Mesothelial cell of epicardium (in vitro differentiated cells): ENCODE measurements around the gene ZFAND2B. TPM values are rescaled to one million over a fixed set of nuclear protein-coding genes. Genes with fewer than 3 reads are reported as not detected.

Source experiments
- DNase-seq, 2 experiments: peaks; one replicate each; pipeline ENCODE4 v3.0.0; 2021; ENCODE audit warnings: low spot score in 2 of 2; ENCODE audit not compliant: unreplicated experiment in 2 of 2
- H3K27ac Mint-ChIP-seq: 2 replicates; pipeline ENCODE4 v1.8.0; 2021; ENCODE audit warnings: mixed read lengths
- H3K27me3 Mint-ChIP-seq: 2 replicates; pipeline ENCODE4 v1.8.0; 2021; ENCODE audit warnings: low read depth, mixed read lengths
- H3K36me3 Mint-ChIP-seq: 2 replicates; pipeline ENCODE4 v1.8.0; 2021; ENCODE audit warnings: mixed read lengths
- H3K4me1 Mint-ChIP-seq: 2 replicates; pipeline ENCODE4 v1.8.0; 2021; ENCODE audit warnings: mixed read lengths
- H3K4me3 Mint-ChIP-seq: 2 replicates; pipeline ENCODE4 v1.8.0; 2021; ENCODE audit warnings: mild to moderate bottlenecking, moderate library complexity, mixed read lengths
- H3K9me3 Mint-ChIP-seq: 2 replicates; pipeline ENCODE4 v1.8.0; 2021; ENCODE audit warnings: mixed read lengths
- total RNA-seq: library from RNA; stranded (reverse); gene quantifications from 3 replicates; pipeline ENCODE4 v1.2.1, GENCODE V29; 2021
- TF ChIP-seq, protein P1 (sequence below): fragments of 200-600 bp; sonication (generic); IDR thresholded peaks from one replicate; pipeline ENCODE4 v1.5.0; 2021; ENCODE audit warnings: antibody characterized with exemption; ENCODE audit not compliant: unreplicated experiment

ZFAND2B gene
- total RNA-seq, 1 donor from 2014 or later = 29.2 TPM

DNA sequence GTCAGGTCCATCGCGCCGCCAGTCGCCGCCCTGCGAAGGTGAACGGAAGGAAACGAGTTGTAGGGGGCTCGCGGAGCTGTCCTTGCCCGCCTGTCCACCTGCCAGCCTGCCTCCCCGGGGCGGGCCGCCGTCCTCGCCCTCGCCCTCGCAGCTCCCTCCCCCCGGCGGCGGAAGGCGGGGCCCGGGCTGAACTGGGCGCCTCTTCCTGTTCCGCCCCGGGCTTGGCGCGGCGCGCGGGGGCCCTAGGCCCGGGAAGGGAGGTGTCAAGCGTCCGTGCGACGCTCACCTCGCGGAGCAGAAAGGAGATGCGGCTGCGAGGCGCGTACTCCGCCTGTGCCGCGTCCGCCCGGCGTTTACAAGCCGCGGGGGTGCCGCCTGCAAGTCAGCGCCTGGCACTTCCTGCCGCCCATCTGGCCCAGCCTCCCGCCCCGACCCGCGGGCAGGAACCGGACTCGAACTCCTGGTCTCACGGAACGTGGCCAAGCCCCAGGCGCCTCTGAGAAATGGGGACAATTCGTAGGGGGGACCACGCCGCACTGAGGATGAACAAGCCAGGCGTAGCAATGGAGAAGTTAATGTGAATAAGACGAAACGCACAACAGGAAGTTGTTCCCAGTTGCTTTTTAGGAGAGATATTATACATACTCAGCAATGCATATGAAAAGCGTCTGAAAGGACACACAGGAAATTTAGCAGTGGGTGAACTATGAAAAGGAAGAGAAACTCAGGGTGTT is 29.6 kb upstream of the ZFAND2B start, which contains the start of gene CNPPD1:
Gene CNPPD1, minus strand, starts transcription at position 108 of the 734 bp plus-strand sequence. Its CDS starts 97 bp downstream, at position 11.
- peak; percentile 63 to 83 for DNase-seq
- H3K9me3 Mint-ChIP-seq = no peaks in the 10 kb centered on the region
- no peaks in the 10 kb centered on the region for H3K27me3 Mint-ChIP-seq
- peaks cover 24% of the 10 kb centered on the region for H3K4me1 Mint-ChIP-seq
- H3K27ac Mint-ChIP-seq = peak within 1 kb of the TSS; percentile 99
- H3K4me3 Mint-ChIP-seq = peak within 1 kb of the TSS; percentile 82
- TF ChIP-seq, protein P1, sequence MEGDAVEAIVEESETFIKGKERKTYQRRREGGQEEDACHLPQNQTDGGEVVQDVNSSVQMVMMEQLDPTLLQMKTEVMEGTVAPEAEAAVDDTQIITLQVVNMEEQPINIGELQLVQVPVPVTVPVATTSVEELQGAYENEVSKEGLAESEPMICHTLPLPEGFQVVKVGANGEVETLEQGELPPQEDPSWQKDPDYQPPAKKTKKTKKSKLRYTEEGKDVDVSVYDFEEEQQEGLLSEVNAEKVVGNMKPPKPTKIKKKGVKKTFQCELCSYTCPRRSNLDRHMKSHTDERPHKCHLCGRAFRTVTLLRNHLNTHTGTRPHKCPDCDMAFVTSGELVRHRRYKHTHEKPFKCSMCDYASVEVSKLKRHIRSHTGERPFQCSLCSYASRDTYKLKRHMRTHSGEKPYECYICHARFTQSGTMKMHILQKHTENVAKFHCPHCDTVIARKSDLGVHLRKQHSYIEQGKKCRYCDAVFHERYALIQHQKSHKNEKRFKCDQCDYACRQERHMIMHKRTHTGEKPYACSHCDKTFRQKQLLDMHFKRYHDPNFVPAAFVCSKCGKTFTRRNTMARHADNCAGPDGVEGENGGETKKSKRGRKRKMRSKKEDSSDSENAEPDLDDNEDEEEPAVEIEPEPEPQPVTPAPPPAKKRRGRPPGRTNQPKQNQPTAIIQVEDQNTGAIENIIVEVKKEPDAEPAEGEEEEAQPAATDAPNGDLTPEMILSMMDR = no peak
- peaks cover 24% of the 10 kb centered on the region for H3K36me3 Mint-ChIP-seq

DNA sequence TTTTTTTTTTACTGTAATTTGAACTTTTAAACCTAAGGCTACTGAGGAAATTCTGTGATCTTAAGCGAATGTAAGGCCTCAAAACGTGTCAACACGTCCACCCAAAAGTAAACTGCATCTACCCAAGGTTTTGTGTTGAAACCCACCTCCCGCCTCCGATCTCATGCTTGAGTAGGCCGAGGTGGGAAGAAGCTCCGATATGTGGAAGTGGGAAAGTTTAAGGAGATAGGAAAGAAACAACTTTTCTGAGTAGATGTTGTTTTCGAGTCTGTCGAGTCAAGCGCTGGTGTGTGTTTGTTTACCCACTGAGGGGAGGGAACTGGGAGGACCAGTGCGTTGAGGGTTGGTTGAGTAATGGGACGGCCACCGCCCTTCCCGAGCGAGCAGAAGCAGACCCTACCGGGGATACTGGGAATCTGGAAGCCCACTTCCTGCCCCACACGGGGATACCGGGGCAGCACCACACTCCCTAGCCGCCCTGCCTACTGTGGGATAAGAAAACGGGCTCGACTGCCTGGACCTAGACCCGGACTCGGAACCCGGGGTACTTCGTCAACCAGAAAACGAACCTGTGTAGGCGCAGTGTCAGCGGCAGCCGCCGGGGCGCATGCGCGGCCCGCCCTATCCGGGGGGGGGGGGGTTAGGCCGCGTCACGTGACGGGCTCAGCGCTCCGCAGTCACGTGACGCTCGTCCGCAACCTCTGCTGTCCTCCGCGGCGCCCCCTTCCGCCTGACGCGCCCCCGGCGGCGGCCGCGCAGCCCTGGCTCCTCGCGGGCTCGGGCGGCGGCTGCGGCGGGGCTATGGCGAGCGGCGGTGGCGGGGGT is 28.8 kb upstream of the ZFAND2B start, which contains the start of gene RETREG2:
Gene RETREG2, plus strand, starts transcription at position 724 of the 825 bp plus-strand sequence. Its CDS starts 78 bp downstream, at position 802.
- Mint-ChIP-seq H3K27ac (peak within 1 kb of the TSS; percentile 99), H3K9me3 (no peaks in the 10 kb centered on the region), H3K27me3 (no peaks in the 10 kb centered on the region), H3K4me3 (peak within 1 kb of the TSS; percentile 82), H3K4me1 (peaks cover 24% of the 10 kb centered on the region), H3K36me3 (peaks cover 24% of the 10 kb centered on the region)
- TF ChIP-seq, protein P1 = no peak
- peak; percentile 78 to 81 for DNase-seq

DNA sequence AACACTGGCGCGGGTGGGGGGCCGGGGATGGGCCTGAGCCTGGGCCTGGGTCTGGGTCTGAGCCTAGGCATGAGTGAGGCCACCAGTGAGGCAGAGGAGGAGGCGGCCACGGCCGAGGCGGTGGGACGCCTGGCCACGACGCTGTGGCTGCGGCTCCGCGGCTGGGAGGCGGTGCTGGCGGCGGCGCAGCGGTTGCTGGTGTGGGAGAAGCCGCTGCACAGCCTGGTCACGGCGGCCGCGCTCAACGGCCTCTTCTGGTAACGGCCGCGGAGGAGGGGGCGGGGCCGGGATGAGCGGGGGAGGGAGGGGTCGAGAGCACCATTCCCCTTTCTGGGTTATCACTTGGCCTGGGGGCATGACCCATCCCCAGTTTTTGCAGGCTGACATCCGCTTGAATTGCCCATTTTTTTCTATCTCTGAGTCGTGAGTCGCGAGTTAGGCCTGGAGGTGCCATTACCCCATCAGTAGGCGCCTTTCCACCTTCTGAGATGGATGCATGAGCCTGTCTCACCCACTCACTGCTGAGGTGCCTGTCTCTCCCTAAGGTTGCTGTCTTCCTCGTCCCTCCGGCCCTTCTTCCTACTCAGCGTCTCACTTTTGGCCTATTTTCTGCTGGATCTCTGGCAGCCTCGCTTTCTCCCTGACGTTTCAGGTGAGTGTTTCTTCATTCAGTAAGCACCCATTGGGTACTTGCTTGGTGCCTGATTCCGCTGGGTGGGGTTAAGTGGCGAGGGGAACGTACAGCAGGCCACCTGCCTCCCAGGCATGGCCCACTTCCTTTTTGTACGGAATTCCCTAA is 28.0 kb upstream of the ZFAND2B start:
- H3K36me3 Mint-ChIP-seq = peaks cover 24% of the 10 kb centered on the region
- DNase-seq = no peak
- no peaks in the 10 kb centered on the region for H3K27me3 Mint-ChIP-seq
- peak overlapping the region; percentile 78 for H3K4me3 Mint-ChIP-seq
- H3K4me1 Mint-ChIP-seq = peaks cover 24% of the 10 kb centered on the region
- H3K27ac Mint-ChIP-seq = peak overlapping the region; percentile 81
- H3K9me3 Mint-ChIP-seq = no peaks in the 10 kb centered on the region
- TF ChIP-seq, protein P1 = no peak

DNA sequence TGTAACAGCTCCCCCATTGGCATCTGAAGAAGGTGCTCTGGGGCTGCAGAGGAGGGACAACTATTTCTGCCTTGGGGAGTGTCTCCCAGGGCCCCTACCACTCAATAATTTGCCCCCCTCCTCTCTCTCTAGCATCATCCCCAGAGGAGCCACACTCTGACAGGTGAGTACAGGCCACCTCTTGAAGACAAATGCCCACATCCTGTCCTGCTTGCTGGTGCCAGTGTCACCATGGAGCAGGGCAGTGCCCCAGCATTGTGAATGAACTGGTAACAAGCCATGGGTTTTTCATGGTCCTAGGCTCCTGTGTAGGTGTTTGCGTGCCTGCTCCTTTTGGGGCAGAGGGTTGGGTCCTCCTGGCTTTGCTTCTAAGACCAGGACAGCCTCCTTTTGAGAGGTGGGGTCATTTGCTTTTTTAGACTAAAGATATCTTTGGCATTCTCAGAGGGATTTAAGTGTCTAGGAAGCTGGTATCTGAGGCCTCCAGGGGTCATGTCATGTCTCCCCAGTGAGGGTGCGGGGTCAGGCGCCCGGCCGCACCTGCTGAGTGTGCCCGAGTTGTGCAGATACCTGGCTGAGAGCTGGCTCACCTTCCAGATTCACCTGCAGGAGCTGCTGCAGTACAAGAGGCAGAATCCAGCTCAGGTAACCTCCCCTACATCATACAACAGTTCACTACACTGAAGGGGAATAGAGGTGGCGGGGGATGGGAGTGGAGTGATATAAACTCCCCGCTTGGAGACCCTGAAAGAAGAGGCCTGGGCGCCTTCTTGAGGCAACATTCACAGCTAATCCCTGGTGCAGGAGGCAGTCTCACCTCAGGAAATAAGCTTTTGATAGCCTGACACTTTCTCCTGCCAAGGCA is 26.7 kb upstream of the ZFAND2B start:
- Mint-ChIP-seq H3K4me3 (peak overlapping the region; percentile 78), H3K36me3 (peaks cover 16% of the 10 kb centered on the region), H3K9me3 (no peaks in the 10 kb centered on the region), H3K4me1 (peaks cover 22% of the 10 kb centered on the region), H3K27me3 (no peaks in the 10 kb centered on the region), H3K27ac (no peak overlapping the region)
- TF ChIP-seq, protein P1 = no peak
- DNase-seq = no peak

DNA sequence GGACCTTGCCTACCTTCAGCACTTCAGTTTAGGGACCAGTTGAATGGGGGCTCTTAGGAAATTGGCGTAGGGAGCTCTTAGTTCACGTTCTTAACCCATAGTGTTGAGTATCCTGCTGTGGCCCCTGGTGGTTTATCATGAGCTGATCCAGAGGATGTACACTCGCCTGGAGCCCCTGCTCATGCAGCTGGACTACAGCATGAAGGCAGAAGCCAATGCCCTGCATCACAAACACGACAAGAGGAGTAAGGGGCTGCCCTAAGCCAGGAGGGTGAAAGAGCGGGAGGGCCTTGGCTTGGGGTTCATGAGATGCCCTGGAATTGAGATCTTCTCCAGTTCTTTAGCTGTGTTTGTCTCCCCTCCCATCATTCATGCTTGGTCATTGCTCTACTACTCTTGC is 25.6 kb upstream of the ZFAND2B start:
- no peak for DNase-seq
- TF ChIP-seq, protein P1 = no peak
- Mint-ChIP-seq H3K27ac (no peak overlapping the region), H3K36me3 (peaks cover 21% of the 10 kb centered on the region), H3K4me1 (peaks cover 16% of the 10 kb centered on the region), H3K4me3 (no peak overlapping the region), H3K9me3 (no peaks in the 10 kb centered on the region), H3K27me3 (no peaks in the 10 kb centered on the region)
